ENCODE data around the gene AMY2B.
"Not testable (repeated sequence)": the region's sequence is repeated elsewhere in the genome, so short reads cannot be mapped to it uniquely, and the experiment has no call there.

Gene AMY2B

DNA sequence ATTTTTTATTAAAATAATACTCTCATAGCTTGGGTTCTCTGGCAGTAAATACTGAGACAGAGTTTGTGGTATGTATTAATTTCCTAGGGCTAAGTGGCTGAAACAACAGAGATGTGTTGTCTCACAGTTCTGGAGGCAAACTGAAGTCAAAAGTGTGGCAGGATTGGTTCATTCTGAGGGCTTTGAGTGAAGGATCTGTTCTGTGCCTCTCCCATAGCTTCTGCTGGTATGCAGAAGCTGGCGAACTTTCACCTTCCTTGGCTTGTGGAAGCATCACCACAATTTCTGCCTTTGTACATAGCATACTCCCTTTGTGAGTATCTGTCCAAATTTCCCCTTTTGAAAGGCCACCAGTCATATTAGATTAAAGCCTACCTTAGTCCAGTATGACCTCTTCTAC lies 24.9 kb upstream of the AMY2B start:
- H3K9ac ChIP-seq (ENCODE audit: low read length) = no peak overlapping the region
- no peak overlapping the region for H3K4me2 ChIP-seq (ENCODE audit: low read length)
- no peaks in the 10 kb centered on the region for H3K79me2 ChIP-seq (ENCODE audit: low read length)
- H3K27ac ChIP-seq (ENCODE audit: low read length) = no peak overlapping the region
- no peak for TF ChIP-seq EZH2phosphoT487 (IDR thresholded peaks at IDR 0.05; ENCODE audit: low read depth)
- TF ChIP-seq, protein P1, sequence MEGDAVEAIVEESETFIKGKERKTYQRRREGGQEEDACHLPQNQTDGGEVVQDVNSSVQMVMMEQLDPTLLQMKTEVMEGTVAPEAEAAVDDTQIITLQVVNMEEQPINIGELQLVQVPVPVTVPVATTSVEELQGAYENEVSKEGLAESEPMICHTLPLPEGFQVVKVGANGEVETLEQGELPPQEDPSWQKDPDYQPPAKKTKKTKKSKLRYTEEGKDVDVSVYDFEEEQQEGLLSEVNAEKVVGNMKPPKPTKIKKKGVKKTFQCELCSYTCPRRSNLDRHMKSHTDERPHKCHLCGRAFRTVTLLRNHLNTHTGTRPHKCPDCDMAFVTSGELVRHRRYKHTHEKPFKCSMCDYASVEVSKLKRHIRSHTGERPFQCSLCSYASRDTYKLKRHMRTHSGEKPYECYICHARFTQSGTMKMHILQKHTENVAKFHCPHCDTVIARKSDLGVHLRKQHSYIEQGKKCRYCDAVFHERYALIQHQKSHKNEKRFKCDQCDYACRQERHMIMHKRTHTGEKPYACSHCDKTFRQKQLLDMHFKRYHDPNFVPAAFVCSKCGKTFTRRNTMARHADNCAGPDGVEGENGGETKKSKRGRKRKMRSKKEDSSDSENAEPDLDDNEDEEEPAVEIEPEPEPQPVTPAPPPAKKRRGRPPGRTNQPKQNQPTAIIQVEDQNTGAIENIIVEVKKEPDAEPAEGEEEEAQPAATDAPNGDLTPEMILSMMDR (IDR thresholded peaks at IDR 0.05; ENCODE audit: low read depth, low read length) = no peak
- H4K20me1 ChIP-seq (ENCODE audit: insufficient read depth, low read length) = no peaks in the 10 kb centered on the region
- H3K4me3 ChIP-seq (ENCODE audit: low read length) = no peak overlapping the region
- H3K27me3 ChIP-seq (ENCODE audit: low read depth, low read length) = no peaks in the 10 kb centered on the region
- H3K36me3 ChIP-seq (replicated peaks; ENCODE audit: low read depth, low read length) = peaks cover 33% of the 10 kb centered on the region
- H2AFZ ChIP-seq (ENCODE audit: low read depth, low read length) = no peak overlapping the region
- H3K4me1 ChIP-seq (ENCODE audit: low read length) = no peaks in the 10 kb centered on the region
- H3K9me3 ChIP-seq (ENCODE audit: insufficient read depth, low read length) = no peaks in the 10 kb centered on the region

DNA sequence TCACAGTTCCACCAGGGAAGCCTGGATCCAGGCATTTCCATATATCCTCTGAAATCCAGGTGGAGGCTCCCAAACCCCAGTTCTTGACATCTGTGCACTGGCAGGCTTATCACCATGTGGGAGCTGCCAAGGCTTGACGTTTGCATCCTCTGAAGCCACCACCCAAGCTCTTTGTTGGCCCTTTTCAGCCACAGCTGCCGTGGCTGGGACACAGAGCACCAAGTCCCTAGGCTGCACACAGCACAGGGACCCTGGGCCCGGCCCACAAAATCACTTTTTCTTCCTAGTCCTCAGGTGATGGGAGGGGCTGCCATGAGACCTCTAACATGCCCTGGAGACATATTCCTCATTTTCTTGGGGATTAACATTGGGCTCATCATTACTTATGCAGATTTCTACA lies 23.5 kb upstream of the AMY2B start:
- H3K79me2 ChIP-seq (ENCODE audit: low read length) = no peaks in the 10 kb centered on the region
- no peak overlapping the region for H2AFZ ChIP-seq (ENCODE audit: low read depth, low read length)
- H3K4me1 ChIP-seq (ENCODE audit: low read length) = no peaks in the 10 kb centered on the region
- H3K9me3 ChIP-seq (ENCODE audit: insufficient read depth, low read length) = no peaks in the 10 kb centered on the region
- TF ChIP-seq EZH2phosphoT487 (IDR thresholded peaks at IDR 0.05; ENCODE audit: low read depth) = no peak
- TF ChIP-seq, protein P1 (IDR thresholded peaks at IDR 0.05; ENCODE audit: low read depth, low read length) = no peak
- H3K27me3 ChIP-seq (ENCODE audit: low read depth, low read length) = no peaks in the 10 kb centered on the region
- H3K4me3 ChIP-seq (ENCODE audit: low read length) = no peak overlapping the region
- H3K27ac ChIP-seq (ENCODE audit: low read length) = no peak overlapping the region
- H3K36me3 ChIP-seq (replicated peaks; ENCODE audit: low read depth, low read length) = peaks cover 30% of the 10 kb centered on the region
- H3K9ac ChIP-seq (ENCODE audit: low read length) = no peak overlapping the region
- H4K20me1 ChIP-seq (ENCODE audit: insufficient read depth, low read length) = no peaks in the 10 kb centered on the region
- H3K4me2 ChIP-seq (ENCODE audit: low read length) = no peak overlapping the region

DNA sequence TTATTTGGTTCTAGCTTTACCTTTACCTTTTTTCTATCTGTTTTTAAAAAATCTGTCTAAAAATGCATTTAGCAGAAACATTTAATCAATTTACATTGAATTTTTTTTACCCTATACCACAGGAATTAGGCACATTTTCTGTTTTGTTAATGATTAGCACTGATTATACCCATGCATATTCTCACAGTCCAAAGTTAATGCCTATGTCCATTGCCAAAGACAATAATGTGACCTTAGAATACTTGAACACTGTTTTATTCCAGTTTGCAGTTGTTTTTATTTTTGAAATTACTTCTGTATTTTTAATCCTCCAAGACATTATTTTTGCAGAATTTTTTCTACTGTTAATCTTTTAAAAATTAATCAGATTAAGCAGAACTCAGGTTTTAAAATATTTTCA lies 11.0 kb upstream of the AMY2B start:
- Histone ChIP-seq H3K79me2 (ENCODE audit: low read length) (no peaks in the 10 kb centered on the region), H3K27me3 (ENCODE audit: low read depth, low read length) (no peaks in the 10 kb centered on the region), H3K9me3 (ENCODE audit: insufficient read depth, low read length) (no peaks in the 10 kb centered on the region), H3K4me3 (ENCODE audit: low read length) (no peak overlapping the region), H3K27ac (ENCODE audit: low read length) (no peak overlapping the region), H3K9ac (ENCODE audit: low read length) (no peak overlapping the region), H2AFZ (ENCODE audit: low read depth, low read length) (no peak overlapping the region), H4K20me1 (ENCODE audit: insufficient read depth, low read length) (no peaks in the 10 kb centered on the region), H3K4me1 (ENCODE audit: low read length) (peaks cover 5% of the 10 kb centered on the region; the same call in 1 of the 2 replicates), H3K4me2 (ENCODE audit: low read length) (no peak overlapping the region), H3K36me3 (replicated peaks; ENCODE audit: low read depth, low read length) (no peaks in the 10 kb centered on the region)
- TF ChIP-seq EZH2phosphoT487 (IDR thresholded peaks at IDR 0.05; ENCODE audit: low read depth) = no peak
- TF ChIP-seq, protein P1 (IDR thresholded peaks at IDR 0.05; ENCODE audit: low read depth, low read length) = no peak

DNA sequence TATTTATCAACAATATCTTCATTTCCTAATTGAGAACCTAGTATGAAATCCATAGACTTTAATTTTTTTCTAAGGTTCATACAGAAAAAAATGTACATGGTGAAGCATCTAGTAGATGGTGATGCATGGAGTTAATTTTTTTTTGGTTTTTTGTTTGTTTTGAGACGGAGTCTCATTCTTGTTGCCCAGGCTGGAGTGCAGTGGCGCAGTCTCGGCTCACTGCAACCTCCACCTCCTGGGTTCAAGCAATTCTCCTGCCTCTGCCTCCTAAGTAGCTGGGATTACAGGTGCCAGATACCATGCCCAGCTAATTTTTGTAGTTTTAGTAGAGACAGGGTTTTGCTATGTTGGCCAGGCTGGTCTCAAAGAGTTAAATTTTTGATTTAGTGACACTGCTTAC lies 10.3 kb upstream of the AMY2B start:
- H3K36me3 ChIP-seq (replicated peaks; ENCODE audit: low read depth, low read length); H3K4me2 ChIP-seq (ENCODE audit: low read length); H3K4me1 ChIP-seq (ENCODE audit: low read length); H3K9ac ChIP-seq (ENCODE audit: low read length); H4K20me1 ChIP-seq (ENCODE audit: insufficient read depth, low read length); H3K27me3 ChIP-seq (ENCODE audit: low read depth, low read length); H3K27ac ChIP-seq (ENCODE audit: low read length); H3K4me3 ChIP-seq (ENCODE audit: low read length); H3K79me2 ChIP-seq (ENCODE audit: low read length); H3K9me3 ChIP-seq (ENCODE audit: insufficient read depth, low read length); H2AFZ ChIP-seq (ENCODE audit: low read depth, low read length): not testable (repeated sequence)

All from OCI-LY3 (cell line).